ENCODE results near the gene SCAF8. TPM values are rescaled to one million over a fixed set of nuclear protein-coding genes. Genes with fewer than 3 reads are reported as not detected.

SCAF8 gene
- total and polyA plus RNA-seq, 2 donors, result 21.1 to 97.9 TPM

DNA sequence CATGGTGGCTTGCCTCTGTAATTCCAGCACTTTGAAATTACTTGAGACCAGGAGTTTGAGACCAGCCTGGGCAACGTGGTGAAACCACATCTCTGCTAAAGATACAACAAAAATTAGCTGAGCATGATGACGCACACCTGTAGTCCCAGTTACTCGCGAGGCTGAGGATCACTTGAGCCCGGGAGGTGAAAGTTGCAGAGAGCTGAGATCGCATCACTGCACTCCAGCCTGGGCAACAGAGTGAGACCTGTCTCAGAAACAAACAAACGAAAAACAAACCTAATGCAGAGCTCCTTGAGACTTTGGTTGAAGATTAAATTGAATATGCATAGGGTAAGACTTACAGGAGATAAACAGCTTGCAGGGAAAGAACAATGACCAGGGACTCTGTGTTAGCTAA, 80.8 kb downstream of the SCAF8 start:
- 94% methylated on average over 7 of the region's 7 CpGs for WGBS
- Histone ChIP-seq H3K4me1 (ENCODE audit: insufficient read depth) (no peaks in the 10 kb centered on the region), H3K4me3 (ENCODE audit: low read depth, low read length) (no peak overlapping the region), H3K36me3 (ENCODE audit: insufficient read depth) (peaks cover 3% of the 10 kb centered on the region), H3K27ac (ENCODE audit: low read depth) (no peak overlapping the region)
- no peak for DNase-seq (ENCODE audit: extremely low spot score)

DNA sequence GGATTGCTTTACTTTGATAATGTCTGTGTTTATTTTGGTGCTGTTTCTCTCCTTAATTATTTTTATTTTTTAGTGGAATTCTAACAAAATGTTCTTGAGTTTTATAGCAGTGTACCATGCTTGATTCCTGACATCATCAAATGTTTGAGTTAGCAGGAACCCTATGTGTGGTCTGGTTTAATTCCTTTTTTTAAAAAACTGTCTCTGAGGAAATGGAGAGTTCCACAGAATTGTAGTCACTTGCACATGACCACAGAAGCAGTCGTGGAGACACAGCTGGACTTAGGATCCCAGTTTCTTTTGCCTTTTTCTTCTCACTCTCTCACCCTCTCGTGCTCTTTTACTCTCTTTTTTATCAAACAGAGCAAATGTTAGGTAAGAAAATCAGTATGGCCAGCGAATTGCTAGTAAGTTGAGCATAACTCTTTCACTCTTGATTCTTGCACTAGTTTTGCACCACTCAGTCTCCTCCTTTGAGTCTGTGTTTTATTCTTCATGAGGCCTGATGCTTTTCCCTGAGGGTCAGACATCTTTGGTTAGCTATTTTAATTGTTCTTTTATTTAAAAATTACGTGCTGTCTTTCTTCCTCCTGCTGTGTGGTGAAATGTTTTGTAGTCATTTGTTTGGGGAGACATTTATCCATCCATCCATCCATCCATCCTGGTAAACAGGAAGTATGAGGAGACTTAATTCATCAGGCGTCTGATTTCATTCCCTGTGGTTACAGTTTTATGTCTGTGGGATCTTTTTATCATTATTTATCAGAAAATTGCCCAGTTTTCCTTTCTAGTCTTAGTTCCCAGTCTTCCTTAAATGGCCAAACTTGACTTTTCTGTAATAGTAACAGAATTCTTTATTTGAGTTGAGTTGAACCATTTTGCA, 83.0 kb downstream of the SCAF8 start:
- WGBS, result 66% methylated on average over 5 of the region's 5 CpGs
- no peak for DNase-seq (ENCODE audit: extremely low spot score)
- Histone ChIP-seq H3K4me1 (ENCODE audit: insufficient read depth) (no peaks in the 10 kb centered on the region), H3K27ac (ENCODE audit: low read depth) (no peak overlapping the region), H3K4me3 (ENCODE audit: low read depth, low read length) (no peak overlapping the region), H3K36me3 (ENCODE audit: insufficient read depth) (peaks cover 6% of the 10 kb centered on the region)

DNA sequence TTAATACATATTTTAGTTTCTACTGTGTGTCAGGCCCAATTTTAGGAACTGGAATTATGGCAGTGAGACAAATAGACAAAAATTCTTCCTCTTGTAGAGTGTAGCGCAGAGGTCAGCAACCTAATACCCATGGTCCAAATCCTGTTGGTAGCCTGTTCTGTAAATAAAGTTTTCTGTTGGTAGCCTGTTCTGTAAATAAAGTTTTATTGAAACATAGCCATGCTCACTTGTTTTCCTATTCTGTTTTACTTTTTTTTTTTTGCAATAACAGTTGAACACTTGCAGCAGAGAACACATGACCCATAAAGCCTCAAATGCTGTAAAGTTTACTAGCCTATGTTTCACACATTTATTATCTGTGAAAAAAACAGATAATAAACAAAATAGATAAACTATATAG, 87.9 kb downstream of the SCAF8 start:
- H3K4me3 ChIP-seq (ENCODE audit: low read depth, low read length), result no peak overlapping the region
- H3K36me3 ChIP-seq (ENCODE audit: insufficient read depth), result peaks cover 6% of the 10 kb centered on the region
- H3K27ac ChIP-seq (ENCODE audit: low read depth), result no peak overlapping the region
- no peak for DNase-seq (ENCODE audit: extremely low spot score)
- 97% methylated on average over 1 of the region's 1 CpG for WGBS
- H3K4me1 ChIP-seq (ENCODE audit: insufficient read depth), result no peaks in the 10 kb centered on the region

DNA sequence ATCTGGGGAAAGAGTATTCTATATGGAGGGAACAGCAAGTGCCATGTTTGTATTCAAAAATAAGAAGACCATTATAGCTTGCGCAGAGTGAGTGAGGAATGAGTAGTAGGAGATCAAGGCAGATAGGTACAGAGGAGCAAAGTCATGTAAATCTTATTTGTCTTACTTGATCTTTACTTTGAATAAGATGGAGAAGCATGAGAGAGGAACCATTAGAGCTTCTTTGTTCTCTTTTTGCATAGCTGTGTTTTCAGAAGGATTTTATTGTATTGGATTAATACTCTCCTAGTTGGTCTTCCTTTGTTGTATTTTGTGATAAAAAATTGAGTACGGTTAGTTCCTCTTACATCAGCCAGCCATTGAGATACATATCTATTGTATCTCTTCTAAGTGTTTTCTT, 88.4 kb downstream of the SCAF8 start:
- Histone ChIP-seq H3K36me3 (ENCODE audit: insufficient read depth) (peaks cover 6% of the 10 kb centered on the region), H3K4me3 (ENCODE audit: low read depth, low read length) (no peak overlapping the region)
- 90% methylated on average over 2 of the region's 2 CpGs for WGBS

DNA sequence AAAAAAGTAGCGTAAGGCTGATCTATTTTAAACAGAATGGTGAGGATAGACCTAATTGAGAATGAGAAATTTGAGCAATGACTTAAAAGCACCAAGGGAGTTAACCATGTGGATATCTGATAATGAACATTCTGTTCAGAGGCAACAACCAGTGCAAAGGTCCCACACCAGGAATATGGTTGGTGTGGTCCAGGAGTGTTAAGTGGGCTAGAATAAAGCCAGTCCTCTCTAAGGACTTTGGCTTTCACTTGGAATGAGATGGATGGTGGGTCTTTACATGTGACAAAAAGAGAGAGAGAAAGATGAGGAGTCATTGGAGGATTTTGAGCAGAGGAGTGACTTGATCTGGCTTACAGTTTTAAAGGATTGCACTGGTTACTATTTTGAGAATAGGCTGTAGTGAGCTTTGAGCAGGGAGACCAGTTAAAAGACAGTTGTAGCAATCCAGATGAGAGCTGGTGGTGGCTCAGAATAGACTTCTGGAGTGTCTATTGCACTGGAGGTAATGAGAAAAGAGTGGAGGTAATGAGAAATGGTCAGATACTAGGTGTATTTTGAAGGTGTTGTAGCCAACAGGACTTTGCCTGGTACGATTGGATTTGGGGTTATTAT, 89.8 kb downstream of the SCAF8 start:
- Histone ChIP-seq H3K27ac (ENCODE audit: low read depth) (no peak overlapping the region), H3K36me3 (ENCODE audit: insufficient read depth) (peaks cover 6% of the 10 kb centered on the region), H3K4me3 (ENCODE audit: low read depth, low read length) (no peak overlapping the region), H3K4me1 (ENCODE audit: insufficient read depth) (no peaks in the 10 kb centered on the region)
- no peak for DNase-seq (ENCODE audit: extremely low spot score)
- 87% methylated on average over 2 of the region's 2 CpGs for WGBS

More for the DNA sequence above, 88.4 kb downstream of the SCAF8 start:
- no peak for DNase-seq (ENCODE audit: extremely low spot score)
- no peak overlapping the region for H3K27ac ChIP-seq (ENCODE audit: low read depth)
- no peaks in the 10 kb centered on the region for H3K4me1 ChIP-seq (ENCODE audit: insufficient read depth)

DNA sequence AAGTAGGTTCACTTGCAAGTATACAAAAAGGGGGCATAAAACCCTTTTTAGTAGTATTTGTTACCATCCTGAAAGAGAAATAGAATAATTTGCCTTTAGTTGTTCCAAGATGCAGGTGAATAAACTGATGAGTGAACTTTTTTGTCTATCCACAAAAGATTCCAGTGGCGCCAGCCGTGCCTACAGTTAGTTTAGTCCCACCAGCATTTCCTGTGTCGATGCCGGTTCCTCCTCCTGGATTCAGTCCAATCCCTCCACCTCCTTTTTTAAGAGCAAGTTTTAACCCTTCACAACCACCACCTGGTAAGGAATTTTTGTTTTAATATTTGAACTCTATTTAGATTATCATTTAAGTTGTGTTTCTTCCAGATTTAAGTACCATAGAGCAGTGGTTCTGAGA, 90.9 kb downstream of the SCAF8 start:
- 14% methylated on average over 4 of the region's 4 CpGs for WGBS

DNA sequence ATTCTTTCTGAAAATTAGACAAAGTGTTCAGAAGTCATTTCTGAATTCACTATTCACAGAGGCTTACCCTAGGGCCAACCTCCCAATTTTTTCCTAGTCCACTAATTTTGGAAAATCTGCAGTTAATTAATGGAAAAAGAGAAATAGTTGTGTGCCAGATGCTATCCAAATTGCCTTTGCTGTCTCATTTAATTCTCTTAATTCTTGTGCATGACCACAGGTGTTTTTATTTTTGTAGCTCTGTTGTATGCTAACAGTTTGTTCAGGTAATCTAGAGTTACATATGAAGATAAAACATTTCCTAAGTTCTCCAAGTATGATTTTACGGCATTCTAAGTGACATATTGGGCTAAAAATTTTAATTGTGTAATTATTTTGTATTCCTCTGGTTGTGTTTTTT, 96.8 kb downstream of the SCAF8 start:
- no peak overlapping the region for H3K27ac ChIP-seq (ENCODE audit: low read depth)
- H3K4me3 ChIP-seq (ENCODE audit: low read depth, low read length), result no peak overlapping the region
- no peak for DNase-seq (ENCODE audit: extremely low spot score)
- no peaks in the 10 kb centered on the region for H3K4me1 ChIP-seq (ENCODE audit: insufficient read depth)
- 98% methylated on average over 1 of the region's 1 CpG for WGBS
- H3K36me3 ChIP-seq (ENCODE audit: insufficient read depth), result peaks cover 7% of the 10 kb centered on the region

More for the DNA sequence above, 90.9 kb downstream of the SCAF8 start:
- DNase-seq (ENCODE audit: extremely low spot score), result no peak
- H3K36me3 ChIP-seq (ENCODE audit: insufficient read depth), result peaks cover 4% of the 10 kb centered on the region
- H3K27ac ChIP-seq (ENCODE audit: low read depth), result no peak overlapping the region
- no peak overlapping the region for H3K4me3 ChIP-seq (ENCODE audit: low read depth, low read length)
- H3K4me1 ChIP-seq (ENCODE audit: insufficient read depth), result no peaks in the 10 kb centered on the region

DNA sequence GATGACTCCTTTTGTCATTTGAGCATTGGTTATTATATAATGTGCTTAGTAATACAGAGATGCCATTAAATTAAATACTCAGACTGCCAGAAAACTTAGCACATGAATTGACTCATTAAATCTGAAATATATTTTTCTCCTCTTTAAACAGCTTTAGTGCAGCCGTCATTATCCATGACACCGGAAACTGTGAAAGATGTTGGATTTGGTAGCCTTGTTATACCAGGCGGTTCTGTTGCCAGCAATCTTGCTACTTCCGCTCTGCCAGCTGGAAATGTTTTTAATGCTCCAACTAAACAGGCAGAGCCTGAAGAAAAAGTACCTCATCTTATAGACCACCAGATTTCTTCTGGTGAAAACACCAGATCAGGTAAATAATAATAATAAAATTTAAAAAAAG, 97.6 kb downstream of the SCAF8 start:
- Histone ChIP-seq H3K27ac (ENCODE audit: low read depth) (no peak overlapping the region), H3K4me3 (ENCODE audit: low read depth, low read length) (no peak overlapping the region), H3K4me1 (ENCODE audit: insufficient read depth) (no peaks in the 10 kb centered on the region), H3K36me3 (ENCODE audit: insufficient read depth) (peaks cover 7% of the 10 kb centered on the region)
- WGBS, result 92% methylated on average over 4 of the region's 4 CpGs
- no peak for DNase-seq (ENCODE audit: extremely low spot score)

DNA sequence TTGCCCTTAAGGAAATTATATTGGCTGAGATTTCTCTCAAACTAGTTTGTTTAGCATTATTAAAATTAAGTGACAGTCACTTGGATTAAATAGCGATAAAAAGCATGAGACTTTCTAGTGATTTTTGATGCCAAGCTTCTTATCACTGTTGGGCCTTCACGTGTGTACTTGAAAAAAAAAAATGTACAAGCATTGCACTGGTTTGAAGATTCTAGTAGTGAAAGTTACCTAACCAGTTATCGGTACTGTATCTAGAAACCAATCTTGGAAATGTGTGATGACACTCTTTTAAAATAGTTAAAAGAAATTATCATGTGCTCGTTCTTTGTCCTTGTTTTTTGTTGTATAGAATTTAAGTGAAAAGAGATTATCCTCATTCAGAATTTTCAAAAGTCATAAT, 102.1 kb downstream of the SCAF8 start:
- H3K4me1 ChIP-seq (ENCODE audit: insufficient read depth), result no peaks in the 10 kb centered on the region
- H3K4me3 ChIP-seq (ENCODE audit: low read depth, low read length), result no peak overlapping the region
- H3K27ac ChIP-seq (ENCODE audit: low read depth), result no peak overlapping the region
- peaks cover 10% of the 10 kb centered on the region for H3K36me3 ChIP-seq (ENCODE audit: insufficient read depth)
- DNase-seq (ENCODE audit: extremely low spot score), result no peak
- WGBS, result 44% methylated on average over 4 of the region's 4 CpGs

DNA sequence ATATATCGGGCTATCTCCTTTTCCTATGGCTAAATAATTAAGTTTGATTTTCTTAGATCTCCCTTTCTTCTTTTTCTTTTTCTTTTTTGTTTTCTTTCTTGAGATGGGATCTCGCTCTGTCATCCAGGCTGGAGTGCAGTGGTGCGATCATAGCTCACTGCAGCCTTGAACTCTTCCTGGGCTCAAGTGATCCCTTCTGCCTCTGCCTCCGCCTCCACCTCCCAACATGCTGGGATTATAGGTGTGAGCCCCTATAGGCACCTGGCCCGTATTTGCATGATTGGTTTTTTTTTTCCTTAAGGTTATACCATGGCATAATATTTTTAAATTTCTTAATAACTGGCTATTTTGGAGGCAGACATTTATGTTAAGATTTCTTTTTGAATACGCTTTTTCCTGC, 106.3 kb downstream of the SCAF8 start:
- 97% methylated on average over 6 of the region's 6 CpGs for WGBS
- no peak overlapping the region for H3K27ac ChIP-seq (ENCODE audit: low read depth)
- H3K4me3 ChIP-seq (ENCODE audit: low read depth, low read length), result no peak overlapping the region
- DNase-seq (ENCODE audit: extremely low spot score), result no peak
- H3K36me3 ChIP-seq (ENCODE audit: insufficient read depth), result peaks cover 2% of the 10 kb centered on the region
- no peaks in the 10 kb centered on the region for H3K4me1 ChIP-seq (ENCODE audit: insufficient read depth)

DNA sequence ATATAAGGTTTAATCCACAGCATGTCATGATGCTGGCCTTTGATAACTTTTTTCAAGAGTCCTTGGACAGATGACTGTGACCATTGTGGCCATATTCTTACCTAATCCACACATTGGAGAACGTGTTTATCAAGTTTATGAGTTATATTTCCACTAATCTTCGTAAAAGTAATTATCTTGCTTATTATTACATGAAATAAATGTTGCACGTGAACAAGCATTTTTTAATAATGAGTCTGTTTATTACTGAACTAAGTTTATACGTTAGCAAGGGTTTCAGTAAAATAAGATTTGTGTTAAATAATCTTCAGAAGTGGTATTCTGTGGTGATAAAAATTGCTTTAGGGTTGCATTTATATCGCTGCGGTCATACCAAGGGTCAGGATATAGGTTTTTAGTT, 107.1 kb downstream of the SCAF8 start:
- Histone ChIP-seq H3K36me3 (ENCODE audit: insufficient read depth) (peaks cover 2% of the 10 kb centered on the region), H3K4me3 (ENCODE audit: low read depth, low read length) (no peak overlapping the region), H3K4me1 (ENCODE audit: insufficient read depth) (no peaks in the 10 kb centered on the region), H3K27ac (ENCODE audit: low read depth) (no peak overlapping the region)
- no peak for DNase-seq (ENCODE audit: extremely low spot score)
- WGBS, result 90% methylated on average over 6 of the region's 6 CpGs

DNA sequence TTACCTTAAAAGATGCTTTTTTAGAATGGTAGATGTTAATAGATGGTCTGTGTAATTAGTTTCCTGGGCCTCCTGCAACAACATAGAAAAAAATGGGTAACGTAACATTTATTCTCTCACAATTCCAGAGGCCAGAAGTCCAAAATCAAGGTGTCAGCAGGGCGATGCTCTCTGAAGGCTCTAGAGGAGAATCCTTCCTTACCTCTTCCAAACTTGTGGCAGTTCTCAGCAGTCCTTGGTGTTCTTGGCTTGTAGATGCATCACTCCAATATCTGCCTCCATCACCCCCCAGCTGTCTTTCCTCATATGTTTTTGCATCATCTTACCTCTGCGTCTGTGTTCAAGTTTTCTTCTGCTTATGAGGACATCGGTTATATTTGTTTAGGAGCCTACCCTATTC, 107.9 kb downstream of the SCAF8 start:
- 96% methylated on average over 4 of the region's 4 CpGs for WGBS
- Histone ChIP-seq H3K4me1 (ENCODE audit: insufficient read depth) (no peaks in the 10 kb centered on the region), H3K36me3 (ENCODE audit: insufficient read depth) (peaks cover 2% of the 10 kb centered on the region), H3K27ac (ENCODE audit: low read depth) (no peak overlapping the region), H3K4me3 (ENCODE audit: low read depth, low read length) (no peak overlapping the region)
- no peak for DNase-seq (ENCODE audit: extremely low spot score)

DNA sequence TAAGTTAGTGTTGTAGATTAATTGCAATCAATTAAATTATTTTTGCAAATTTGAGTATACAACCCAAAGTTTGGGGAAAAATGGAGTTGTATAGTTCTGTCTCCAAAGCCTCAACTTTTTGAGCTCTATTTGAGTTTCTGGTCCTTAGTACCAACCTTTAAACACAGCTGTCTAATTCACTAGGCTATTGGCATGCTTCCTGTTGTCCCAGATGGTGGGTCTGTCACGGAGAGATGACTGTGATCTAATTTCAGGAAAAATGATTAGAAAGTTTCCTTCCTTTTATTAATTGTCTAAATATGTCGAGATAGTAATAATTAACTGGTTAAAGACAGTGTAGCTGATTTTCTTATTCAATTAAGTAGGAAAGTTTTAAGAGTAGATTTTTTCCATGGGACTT, 109.6 kb downstream of the SCAF8 start:
- WGBS, result 29% methylated on average over 2 of the region's 2 CpGs
- no peak for DNase-seq (ENCODE audit: extremely low spot score)
- H3K4me1 ChIP-seq (ENCODE audit: insufficient read depth), result no peaks in the 10 kb centered on the region
- H3K27ac ChIP-seq (ENCODE audit: low read depth), result no peak overlapping the region
- H3K36me3 ChIP-seq (ENCODE audit: insufficient read depth), result peaks cover 2% of the 10 kb centered on the region
- H3K4me3 ChIP-seq (ENCODE audit: low read depth, low read length), result no peak overlapping the region

DNA sequence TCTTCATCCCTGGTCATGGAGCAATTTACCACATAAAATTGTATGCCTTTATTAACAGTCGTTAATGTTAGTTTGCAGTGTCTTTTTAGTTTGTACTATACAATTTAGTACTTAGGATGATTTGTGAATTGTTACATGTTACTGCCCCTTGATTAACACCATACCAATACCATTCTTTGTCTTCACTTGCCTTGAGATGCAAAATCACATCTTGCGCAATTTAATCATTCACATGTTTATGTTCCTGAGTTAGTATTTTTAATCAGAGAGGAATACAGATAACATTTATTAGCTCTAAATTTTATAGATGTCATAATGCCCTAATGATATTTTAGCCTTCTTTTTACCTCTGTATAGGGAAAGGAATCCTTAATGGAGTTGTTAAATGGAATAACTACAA, 114.1 kb downstream of the SCAF8 start:
- no peak for DNase-seq (ENCODE audit: extremely low spot score)
- no peaks in the 10 kb centered on the region for H3K36me3 ChIP-seq (ENCODE audit: insufficient read depth)
- H3K4me1 ChIP-seq (ENCODE audit: insufficient read depth), result no peaks in the 10 kb centered on the region
- no peak overlapping the region for H3K27ac ChIP-seq (ENCODE audit: low read depth)
- H3K4me3 ChIP-seq (ENCODE audit: low read depth, low read length), result no peak overlapping the region
- 86% methylated on average over 2 of the region's 2 CpGs for WGBS

All from urinary bladder (tissue), 4 donors.